ENCODE results near the gene PPM1J. TPM values are rescaled to one million over a fixed set of nuclear protein-coding genes. Genes with fewer than 3 reads are reported as not detected.

The PPM1J gene
- total RNA-seq, 1 experiment from 2014 or later: 19.3 TPM

- ChIA-PET CTCF (interaction anchor here (1.5 kb wide), 1 partner anchor 10 kb away, joined by 4 read pairs; no protein-coding TSS in a partner anchor), POLR2A (no interaction called here)
- Mint-ChIP-seq H3K36me3 (peaks cover 27% of the 10 kb centered on the region), H3K4me1 (peaks cover 14% of the 10 kb centered on the region), H3K27ac (peak overlapping the region; percentile 48), H3K4me3 (no peak overlapping the region), H3K9me3 (no peaks in the 10 kb centered on the region), H3K27me3 (ENCODE audit: low read depth) (no peaks in the 10 kb centered on the region)
- ATAC-seq (no peak), DNase-seq (ENCODE audit: low spot score) (no peak)
- TF ChIP-seq ZNF425 (CRISPR knock-in tag; conservative IDR thresholded peaks at IDR 0.05) (no peak), NR1H2 (CRISPR knock-in tag; IDR thresholded peaks at IDR 0.05) (no peak), ZBTB21 (CRISPR knock-in tag; IDR thresholded peaks at IDR 0.05; ENCODE audit: borderline replicate concordance) (no peak), SMAD3 (CRISPR knock-in tag; IDR thresholded peaks at IDR 0.05; ENCODE audit: borderline replicate concordance) (no peak), USF1 (CRISPR knock-in tag; IDR thresholded peaks at IDR 0.05) (no peak), NFYB (CRISPR knock-in tag; conservative IDR thresholded peaks at IDR 0.05; ENCODE audit: low read depth) (no peak), CTCF (IDR thresholded peaks at IDR 0.05) (no peak), ZNF317 (CRISPR knock-in tag; IDR thresholded peaks at IDR 0.05; ENCODE audit: borderline replicate concordance, low read depth) (no peak), ZNF138 (CRISPR knock-in tag; conservative IDR thresholded peaks at IDR 0.05) (no peak)
These were observed 27.2 kb downstream of the PPM1J start for GRCh38 chr1:112687785-112688496.

- POLR2A ChIA-PET: no interaction called here
- Mint-ChIP-seq H3K9me3 (no peaks in the 10 kb centered on the region), H3K4me3 (no peak overlapping the region), H3K27ac (peak overlapping the region; percentile 48; the same call in 1 of the 2 replicates), H3K36me3 (peaks cover 25% of the 10 kb centered on the region), H3K4me1 (peaks cover 14% of the 10 kb centered on the region), H3K27me3 (ENCODE audit: low read depth) (no peaks in the 10 kb centered on the region)
- ATAC-seq: no peak
- CTCF ChIA-PET: no interaction called here
- no peak for DNase-seq (ENCODE audit: low spot score)
- TF ChIP-seq ZBTB43 (CRISPR knock-in tag; IDR thresholded peaks at IDR 0.05) (no peak), ETV6 (CRISPR knock-in tag; IDR thresholded peaks at IDR 0.05) (no peak), ATF3 (CRISPR knock-in tag; conservative IDR thresholded peaks at IDR 0.05) (no peak), HMGXB4 (CRISPR knock-in tag; IDR thresholded peaks at IDR 0.05) (no peak), ZNF263 (CRISPR knock-in tag; IDR thresholded peaks at IDR 0.05; ENCODE audit: low read depth) (no peak), ZNF512 (CRISPR knock-in tag; IDR thresholded peaks at IDR 0.05; ENCODE audit: borderline replicate concordance) (no peak), E2F5 (CRISPR knock-in tag; IDR thresholded peaks at IDR 0.05) (no peak), RORB (CRISPR knock-in tag; IDR thresholded peaks at IDR 0.05) (no peak), SOX15 (CRISPR knock-in tag; IDR thresholded peaks at IDR 0.05) (no peak), CDX4 (CRISPR knock-in tag; IDR thresholded peaks at IDR 0.05; ENCODE audit: borderline replicate concordance) (no peak), ZNF396 (CRISPR knock-in tag; IDR thresholded peaks at IDR 0.05; ENCODE audit: borderline replicate concordance) (no peak), PRRX2 (CRISPR knock-in tag; IDR thresholded peaks at IDR 0.05) (no peak), ZBTB21 (CRISPR knock-in tag; IDR thresholded peaks at IDR 0.05; ENCODE audit: borderline replicate concordance) (no peak), JUN (CRISPR knock-in tag; IDR thresholded peaks at IDR 0.05) (no peak), ZNF121 (CRISPR knock-in tag; IDR thresholded peaks at IDR 0.05) (no peak), MXD4 (CRISPR knock-in tag; IDR thresholded peaks at IDR 0.05; ENCODE audit: borderline replicate concordance) (no peak)
These were observed 27.8 kb downstream of the PPM1J start for GRCh38 chr1:112687361-112687760.
